SH-SY5Y (cell line): Measurements from ENCODE around the gene ZBTB7C.

Source experiments
- GATA2 ChIP-seq: IDR thresholded peaks from 2 replicates; pipeline ENCODE4 v1.6.1; 2011; ENCODE audit warnings: mild to moderate bottlenecking, low read depth, low read length
- GATA3 ChIP-seq: IDR thresholded peaks from 2 replicates; pipeline ENCODE4 v1.6.1; 2011; ENCODE audit warnings: low read depth, mild to moderate bottlenecking, low read length, moderate library complexity

- TF ChIP-seq GATA2 (no peak), GATA3 (no peak)
Measured at GRCh38 chr18:48417985-48418384, 8.8 kb upstream of the ZBTB7C start.
